HG02759 (cell line): ENCODE results near the gene GPR137C.
"Not testable (repeated sequence)": the region's sequence is repeated elsewhere in the genome, so short reads cannot be mapped to it uniquely, and the experiment has no call there.

ENCODE experiments used
- ATAC-seq: cut with Tn5 transposase; IDR thresholded peaks from one replicate; pipeline ENCODE4 v1.9.1; 2021; ENCODE audit warnings: mild to moderate bottlenecking, moderate library complexity; ENCODE audit not compliant: unreplicated experiment

GPR137C gene

GRCh38 chr14:52563120-52563519, 10.5 kb downstream of the GPR137C start:
- no peak for ATAC-seq

GRCh38 chr14:52568454-52568853, 15.8 kb downstream of the GPR137C start:
- ATAC-seq = not testable (repeated sequence)

- no peak for ATAC-seq
These were observed 23.2 kb downstream of the GPR137C start for GRCh38 chr14:52575858-52576257.

GRCh38 chr14:52583544-52583943, 30.9 kb downstream of the GPR137C start:
- ATAC-seq = no peak

GRCh38 chr14:52589646-52590045, 37.0 kb downstream of the GPR137C start:
- no peak for ATAC-seq

- no peak for ATAC-seq
These were observed 37.7 kb downstream of the GPR137C start for GRCh38 chr14:52590318-52590717.

GRCh38 chr14:52596320-52596719, 43.7 kb downstream of the GPR137C start:
- ATAC-seq = no peak

GRCh38 chr14:52596861-52597260, 44.2 kb downstream of the GPR137C start:
- no peak for ATAC-seq

GRCh38 chr14:52598568-52598967, 45.9 kb downstream of the GPR137C start:
- ATAC-seq = no peak

- ATAC-seq = no peak
These were observed 47.3 kb downstream of the GPR137C start for GRCh38 chr14:52599974-52600373.

GRCh38 chr14:52602131-52602530, 49.5 kb downstream of the GPR137C start:
- ATAC-seq = no peak

GRCh38 chr14:52607061-52607460, 54.4 kb downstream of the GPR137C start:
- no peak for ATAC-seq

GRCh38 chr14:52609445-52610044, 56.9 kb downstream of the GPR137C start:
- ATAC-seq = no peak

- no peak for ATAC-seq
These were observed 57.6 kb downstream of the GPR137C start for GRCh38 chr14:52610187-52610586.

- no peak for ATAC-seq
These were observed 66.0 kb downstream of the GPR137C start for GRCh38 chr14:52618602-52619001.

- ATAC-seq = no peak
These were observed 67.1 kb downstream of the GPR137C start for GRCh38 chr14:52619687-52620086.

- ATAC-seq = no peak
These were observed 87.5 kb downstream of the GPR137C start for GRCh38 chr14:52640137-52640536.

- no peak for ATAC-seq
These were observed 89.1 kb downstream of the GPR137C start for GRCh38 chr14:52641745-52642144.

GRCh38 chr14:52649511-52649910, 96.9 kb downstream of the GPR137C start:
- ATAC-seq = no peak

- no peak for ATAC-seq
These were observed 98.1 kb downstream of the GPR137C start for GRCh38 chr14:52650774-52651173.

GRCh38 chr14:52656905-52657304, 104.3 kb downstream of the GPR137C start:
- no peak for ATAC-seq

- no peak for ATAC-seq
These were observed 107.7 kb downstream of the GPR137C start for GRCh38 chr14:52660325-52660724.

- ATAC-seq = no peak
These were observed 108.2 kb downstream of the GPR137C start for GRCh38 chr14:52660832-52661231.
